K562 (cell line): ENCODE results near the gene GPNMB. TPM values are rescaled to one million over a fixed set of nuclear protein-coding genes. Genes with fewer than 3 reads are reported as not detected.
A peak's percentile ranks its signal among the peaks of the same experiment; 100 is the strongest.
"Not testable (repeated sequence)": the region's sequence is repeated elsewhere in the genome, so short reads cannot be mapped to it uniquely, and the experiment has no call there.

Experiments used
- ATAC-seq: fragments of 200-7000 bp; cut with Tn5 transposase; 3 replicates; pipeline ENCODE4 v1.9.1; 2020; ENCODE audit warnings: moderate library complexity
- Bru-seq: library from RNA; stranded (reverse); fragments of 400-500 nt; gene quantifications from one replicate; lab custom pipeline; 2021; lab: Mats Ljungman, UMichigan
- BruChase-seq, 2 experiments: library from RNA; stranded (reverse); fragments of 400-500 nt; gene quantifications; one replicate each; lab custom pipeline; 2021; lab: Mats Ljungman, UMichigan
- BruUV-seq: library from RNA; stranded (reverse); fragments of 400-500 nt; replicated peaks from 2 replicates; lab custom pipeline; 2021; lab: Mats Ljungman, UMichigan
- CTCF ChIA-PET: fragments of 300-600 bp; formaldehyde crosslinking; extraction: SDS; loops from one replicate; lab custom pipeline; 2021; ENCODE audit warnings: low intra/inter-chr PET ratio; lab: Yijun Ruan, JAX
- POLR2A ChIA-PET: fragments of 300-600, 350-650 bp; sonication (Branson Sonifier 250); formaldehyde crosslinking; extraction: SDS; loops from one replicate; lab custom pipeline; 2021; ENCODE audit warnings: antibody characterized with exemption, inconsistent platforms; lab: Yijun Ruan, JAX
- DNase-seq, 4 experiments: peaks; one replicate each; pipeline versions ENCODE4 v3.0.0 to v3.0.0-alpha.2; 2011 to 2018; ENCODE audit warnings: low spot score in 3 of 4, mixed read lengths in 3 of 4; ENCODE audit errors: extremely low read depth in 1 of 4
- FAIRE-seq: peaks from 2 replicates; lab custom pipeline; 2011; peaks lifted over from hg19 to GRCh38; lab: Jason Lieb, UNC
- H2AFZ ChIP-seq: 2 replicates; pipeline ENCODE4 v1.6.0; 2011; ENCODE audit warnings: low read depth, low read length, control low read depth, inconsistent platforms
- H3K27ac ChIP-seq: fragments of 200-600 bp; 3 replicates; pipeline ENCODE4 v1.8.0; 2011; ENCODE audit warnings: low read depth, mild to moderate bottlenecking, control low read depth, inconsistent platforms, low read length, moderate library complexity, mixed read lengths; ENCODE audit errors: extremely low read depth
- H3K27me3 ChIP-seq, 2 experiments: fragments of 300-600 bp in 1 of 2; 2 replicates in 1 of 2; 3 replicates in 1 of 2; pipeline versions ENCODE4 v1.6.0 to v1.8.0; 2011; ENCODE audit warnings: inconsistent platforms in 2 of 2, low read length in 2 of 2, mild to moderate bottlenecking in 1 of 2, mixed read lengths in 1 of 2, moderate library complexity in 1 of 2; ENCODE audit not compliant: control insufficient read depth in 2 of 2, insufficient read depth in 2 of 2
- H3K36me3 ChIP-seq: fragments of 300-600 bp; 3 replicates; pipeline ENCODE4 v1.8.0; 2011; ENCODE audit warnings: mild to moderate bottlenecking, low read length, inconsistent platforms; ENCODE audit not compliant: control insufficient read depth, insufficient read depth
- H3K4me1 ChIP-seq, 2 experiments: fragments of 200-600 bp in 1 of 2; replicated peaks in 1 of 2; 2 replicates in 1 of 2; 3 replicates in 1 of 2; pipeline versions ENCODE4 v1.5.1 to v1.8.0; 2011; ENCODE audit warnings: inconsistent platforms in 2 of 2, low read length in 2 of 2, mild to moderate bottlenecking in 1 of 2, mixed read lengths in 1 of 2, moderate library complexity in 1 of 2; ENCODE audit not compliant: control insufficient read depth in 2 of 2, insufficient read depth in 2 of 2
- H3K4me2 ChIP-seq: 2 replicates; pipeline ENCODE4 v1.6.1; 2011; ENCODE audit warnings: low read length, control low read depth, inconsistent platforms, mixed read lengths; ENCODE audit not compliant: insufficient read depth
- H3K4me3 ChIP-seq: fragments of 200-600 bp; sonication (generic), shearing (Covaris generic); 2 replicates; pipeline ENCODE4 v1.5.1; 2016; ENCODE audit warnings: control low read depth, inconsistent platforms
- H3K79me2 ChIP-seq: fragments of 200-600 bp; 3 replicates; pipeline ENCODE4 v1.8.0; 2011; ENCODE audit warnings: low read length, inconsistent platforms; ENCODE audit not compliant: control insufficient read depth, insufficient read depth
- H3K9ac ChIP-seq, 2 experiments: 2 replicates each; pipeline versions ENCODE4 v1.6.0 to v1.6.1; 2011; ENCODE audit warnings: low read depth in 2 of 2, low read length in 2 of 2, control low read depth in 1 of 2, inconsistent platforms in 1 of 2, mild to moderate bottlenecking in 1 of 2, mixed read lengths in 1 of 2; ENCODE audit not compliant: insufficient read depth in 1 of 2
- H3K9me1 ChIP-seq: one replicate; pipeline ENCODE4 v1.6.0; 2011; ENCODE audit warnings: inconsistent platforms, mild to moderate bottlenecking, low read length, moderate library complexity; ENCODE audit not compliant: control insufficient read depth, insufficient read depth
- H3K9me3 ChIP-seq: replicated peaks from 2 replicates; pipeline ENCODE4 v1.5.1; 2011; ENCODE audit warnings: low read depth, low read length, inconsistent platforms; ENCODE audit not compliant: control insufficient read depth, insufficient read depth
- H4K20me1 ChIP-seq: replicated peaks from 2 replicates; pipeline ENCODE4 v1.6.1; 2011; ENCODE audit warnings: low read length, inconsistent platforms, mixed read lengths; ENCODE audit not compliant: control insufficient read depth, insufficient read depth
- NFE2 ChIP-seq: IDR thresholded peaks from 2 replicates; pipeline ENCODE4 v1.6.1; 2014; ENCODE audit warnings: antibody characterized with exemption, low read depth
- NFYB ChIP-seq: IDR thresholded peaks from 2 replicates; pipeline ENCODE4 v1.6.1; 2011; ENCODE audit warnings: mild to moderate bottlenecking, moderate library complexity; ENCODE audit not compliant: insufficient read length; ENCODE audit errors: extremely low read depth
- WGBS: fragments of 100-300 bp; shearing (Covaris generic); methylation state at CpG from one replicate; pipeline ENCODE4 v1.1.6; 2016; ENCODE audit warnings: low coverage, mixed read lengths; ENCODE audit not compliant: insufficient coverage; ENCODE audit errors: missing lambda C conversion rate; 5-methylcytosine and 5-hydroxymethylcytosine counted together
- in situ Hi-C: fragments of 300-500 bp; cut with MboI; formaldehyde crosslinking; loops from 4 replicates; pipeline ENCODE4 v1.15.0; 2018; ENCODE audit warnings: inconsistent platforms, mixed read lengths
- intact Hi-C: fragments of 100-400 bp; cut with micrococcal nuclease; formaldehyde crosslinking; loops from 2 replicates; pipeline ENCODE4 v1.14.2; 2022
- long read RNA-seq, 3 experiments: library from polyadenylated mRNA in 2 of 3; library from RNA in 1 of 3; unstranded in 2 of 3; stranded (forward) in 1 of 3; transcript quantifications; one replicate each; pipeline ENCODE4 v2.0.0, GENCODE V29; 2019 to 2022
- polyA minus RNA-seq, 3 experiments: library from RNA; depleted of rRNA, polyadenylated mRNA; stranded (reverse); fragments of >200 nt; gene quantifications; 2 replicates each; pipeline ENCODE4 v1.2.3, GENCODE V29; 2011
- polyA plus RNA-seq, 8 experiments: library from polyadenylated mRNA; depleted of rRNA in 4 of 8; stranded (reverse) in 5 of 8; unstranded in 3 of 8; fragments of >200 nt; fragmentation: Nextera tagmentation in 2 of 8; fragmentation: Illumina TruSeq in 1 of 8; extraction: Ambion mirVana in 2 of 8; extraction: Trizol in 1 of 8; gene quantifications; 2 replicates each; pipeline versions ENCODE4 v1.2.1 to v1.2.3, GENCODE V29; 2011 to 2014; ENCODE audit warnings: inconsistent platforms in 1 of 8, missing spikeins in 1 of 8
- total RNA-seq, 7 experiments: library from RNA; depleted of rRNA in 6 of 7; stranded (reverse); fragments of >200 nt in 6 of 7; fragmentation: Illumina TruSeq in 2 of 7; extraction: Trizol in 2 of 7; gene quantifications; 2 replicates each; pipeline versions ENCODE4 v1.2.1 to v1.2.3, GENCODE V29; 2011 to 2021; ENCODE audit warnings: low replicate concordance in 1 of 7

Gene GPNMB
- total RNA-seq (2011; cell fraction: chromatin; rRNA removed; ENCODE audit: low replicate concordance): not detected in 2 replicates
- total RNA-seq (2011; cell fraction: nucleolus; rRNA removed): not detected in 2 replicates
- 0.51 TPM in 1 of 2 replicates, not detected in the other for total RNA-seq (2011; cell fraction: nucleoplasm; rRNA removed)
- 0.24 and 0.64 TPM in 2 replicates for total RNA-seq (2014; rRNA removed)
- 0.15 and 0.26 TPM in 2 replicates for total RNA-seq (2014; rRNA removed; fragmentation: Illumina TruSeq; extraction: Trizol)
- total RNA-seq (2015; rRNA removed; fragmentation: Illumina TruSeq; extraction: Trizol): 0.18 and 0.41 TPM in 2 replicates
- total RNA-seq (2021): 0.20 and 0.54 TPM in 2 replicates
- 0.03 and 0.35 TPM in 2 replicates for polyA plus RNA-seq (2011; rRNA removed)
- 0.03 and 0.07 TPM in 2 replicates for polyA plus RNA-seq (2011; cell fraction: cytosol; rRNA removed)
- 0.10 and 0.23 TPM in 2 replicates for polyA plus RNA-seq (2011; cell fraction: nucleus; rRNA removed)
- 0.18 and 0.22 TPM in 2 replicates for polyA plus RNA-seq (2012)
- polyA plus RNA-seq (2014; fragmentation: Illumina TruSeq; extraction: Trizol): 0.33 and 0.80 TPM in 2 replicates
- polyA plus RNA-seq (2014; fragmentation: Nextera tagmentation; extraction: Ambion mirVana): under 1 TPM; 0.31 to 0.67 TPM
- 0.11 and 0.72 TPM in 2 replicates for polyA plus RNA-seq (2014; rRNA removed)
- not detected in 2 replicates for polyA minus RNA-seq (2011; rRNA and poly(A)+ RNA removed)
- not detected in 2 replicates for polyA minus RNA-seq (2011; cell fraction: cytosol; rRNA and poly(A)+ RNA removed)
- polyA minus RNA-seq (2011; cell fraction: nucleus; rRNA and poly(A)+ RNA removed): 0.40 TPM in 1 of 2 replicates, not detected in the other
- Bru-seq, nascent RNA: percentile 18 among the genes with signal in this experiment
- BruChase-seq, experiment 1, labeled RNA remaining after a 2-hour chase: percentile 11 among the genes with signal in this experiment
- BruChase-seq, experiment 2, labeled RNA remaining after a 6-hour chase: percentile 14 among the genes with signal in this experiment
- long read RNA-seq, experiment 1: 0 reads
- long read RNA-seq, experiment 2: 0 reads
- long read RNA-seq, experiment 3: 0 reads

GRCh38 chr7:23246555-23246954 is at the start of gene GPNMB:
Gene GPNMB (plus strand): TSS chr7:23246775. CDS start chr7:23246858, 83 bp downstream.
- ATAC-seq (no peak), DNase-seq (no peak), FAIRE-seq (no peak)
- no peaks in the 10 kb centered on the region for H3K9me1 ChIP-seq
- no peaks in the 10 kb centered on the region for H4K20me1 ChIP-seq
- 0 out of 4 replicates have a peak within 1 kb of the TSS, but pooled peaks of 1 of the 2 experiments have one; percentile 29 for H3K9ac ChIP-seq
- no peaks in the 10 kb centered on the region for H3K9me3 ChIP-seq
- no peak within 1 kb of the TSS for H3K4me2 ChIP-seq
- TF ChIP-seq NFE2 (no peak), NFYB (no peak)
- CTCF ChIA-PET: no interaction called here
- intact Hi-C loops: no loop called here
- POLR2A ChIA-PET: interaction anchor here (0.6 to 1.1 kb wide), 4 partner anchors 9 to 419 kb away, joined by 3 read pairs; no protein-coding TSS in a partner anchor
- no peak within 1 kb of the TSS for H3K4me3 ChIP-seq
- in situ Hi-C loops: no loop called here
- H3K27ac ChIP-seq: no peak within 1 kb of the TSS
- 46% methylated on average over 7 of the region's 7 CpGs for WGBS
- peaks cover 2 to 10% of the 10 kb centered on the region in 2 experiments; a peak in 2 of 5 replicates for H3K4me1 ChIP-seq
- H2AFZ ChIP-seq: peak within 1 kb of the TSS; percentile 58
- BruUV-seq: no TSS peak
- no peaks in the 10 kb centered on the region for H3K36me3 ChIP-seq
- peaks cover 0 to 10% of the 10 kb centered on the region in 2 experiments; a peak in 4 of 5 replicates for H3K27me3 ChIP-seq
- H3K79me2 ChIP-seq: no peaks in the 10 kb centered on the region

- H3K27ac ChIP-seq, CTCF ChIA-PET, BruUV-seq, H3K4me3 ChIP-seq, in situ Hi-C loops, ATAC-seq, H3K27me3 ChIP-seq, H3K9ac ChIP-seq, H3K9me1 ChIP-seq, intact Hi-C loops, FAIRE-seq, DNase-seq, H3K4me1 ChIP-seq, H3K79me2 ChIP-seq, H3K9me3 ChIP-seq, H2AFZ ChIP-seq, H3K4me2 ChIP-seq, H4K20me1 ChIP-seq: not testable (repeated sequence)
- 94% methylated on average over 5 of the region's 5 CpGs for WGBS
- H3K36me3 ChIP-seq: peaks cover 70% of the 10 kb centered on the region
- POLR2A ChIA-PET: interaction anchor here (1.3 kb wide), 1 partner anchor 17 kb away, joined by 4 read pairs; no protein-coding TSS in a partner anchor
These were observed 48.8 kb upstream of the GPNMB start for GRCh38 chr7:23197745-23198144.
